Smooth muscle cell (in vitro differentiated cells): ENCODE results near the gene OR2V2. TPM values are rescaled to one million over a fixed set of nuclear protein-coding genes. Genes with fewer than 3 reads are reported as not detected.

ENCODE experiments used
- DNase-seq: peaks from one replicate; lab custom pipeline; 2025; ENCODE audit not compliant: unreplicated experiment; lab: John Stamatoyannopoulos, UW
- H2AFZ ChIP-seq: fragments of 200-600 bp; sonication (generic); 2 replicates; pipeline ENCODE4 v1.6.0; 2016; ENCODE audit warnings: antibody characterized with exemption, low read depth, mild to moderate bottlenecking
- H3F3A ChIP-seq: fragments of 200-600 bp; sonication (generic); 2 replicates; pipeline ENCODE4 v1.6.0; 2017; ENCODE audit warnings: antibody characterized with exemption, low read depth
- H3K27ac ChIP-seq: fragments of 200-600 bp; sonication (generic); 2 replicates; pipeline ENCODE4 v1.5.1; 2016; ENCODE audit warnings: low read depth, mild to moderate bottlenecking
- H3K27me3 ChIP-seq: fragments of 200-600 bp; sonication (generic); 2 replicates; pipeline ENCODE4 v1.6.1; 2016; ENCODE audit warnings: low read depth, mild to moderate bottlenecking
- H3K36me3 ChIP-seq: fragments of 200-600 bp; sonication (generic); 2 replicates; pipeline ENCODE4 v1.5.1; 2016; ENCODE audit warnings: low read depth
- H3K4me1 ChIP-seq: fragments of 200-600 bp; sonication (generic); 2 replicates; pipeline ENCODE4 v1.5.1; 2016; ENCODE audit warnings: low read depth
- H3K4me2 ChIP-seq: fragments of 200-600 bp; sonication (generic); 2 replicates; pipeline ENCODE4 v1.6.0; 2016; ENCODE audit warnings: mild to moderate bottlenecking
- H3K4me3 ChIP-seq: fragments of 200-600 bp; sonication (generic); 2 replicates; pipeline ENCODE4 v1.5.1; 2016; ENCODE audit warnings: mild to moderate bottlenecking
- H3K79me2 ChIP-seq: fragments of 200-600 bp; sonication (generic); 2 replicates; pipeline ENCODE4 v1.6.0; 2016; ENCODE audit warnings: low read depth, mild to moderate bottlenecking
- H3K9ac ChIP-seq: fragments of 200-600 bp; sonication (generic); 2 replicates; pipeline ENCODE4 v1.6.0; 2016; ENCODE audit warnings: low read depth
- H3K9me3 ChIP-seq: fragments of 200-600 bp; sonication (generic); replicated peaks from 2 replicates; pipeline ENCODE4 v1.5.1; 2016; ENCODE audit warnings: low read depth
- H4K20me1 ChIP-seq: fragments of 200-600 bp; sonication (generic); 2 replicates; pipeline ENCODE4 v1.6.0; 2016; ENCODE audit warnings: low read depth
- CTCF ChIP-seq: fragments of 200-600 bp; sonication (generic); IDR thresholded peaks from 2 replicates; pipeline ENCODE4 v1.5.1; 2017; ENCODE audit warnings: borderline replicate concordance, mild to moderate bottlenecking, antibody characterized with exemption; ENCODE audit not compliant: insufficient read depth, poor library complexity, severe bottlenecking
- WGBS: methylation state at CpG from one replicate; pipeline ENCODE4 v1.1.7; 2016; ENCODE audit warnings: low lambda C conversion rate; 5-methylcytosine and 5-hydroxymethylcytosine counted together
- polyA plus RNA-seq: library from polyadenylated mRNA; unstranded; fragments of >200 nt; fragmentation: Nextera tagmentation; extraction: Ambion mirVana; gene quantifications from 2 replicates; pipeline ENCODE4 v1.2.1, GENCODE V29; 2016
- total RNA-seq: library from RNA; depleted of rRNA; stranded (reverse); fragments of >200 nt; gene quantifications from 2 replicates; pipeline ENCODE4 v1.2.3, GENCODE V29; 2014

OR2V2 gene
- total and polyA plus RNA-seq, 2 experiments from 2014 or later, result not detected

GRCh38 chr5:181198106-181198685 lies 50.8 kb downstream of the OR2V2 start:
- Histone ChIP-seq H2AFZ (no peak overlapping the region), H3K9me3 (no peaks in the 10 kb centered on the region), H3K4me3 (no peak overlapping the region), H3K27ac (no peak overlapping the region), H3K27me3 (peaks cover 16% of the 10 kb centered on the region), H3K79me2 (no peaks in the 10 kb centered on the region), H3F3A (no peaks in the 10 kb centered on the region), H3K4me2 (no peak overlapping the region), H4K20me1 (no peaks in the 10 kb centered on the region), H3K36me3 (no peaks in the 10 kb centered on the region), H3K4me1 (no peaks in the 10 kb centered on the region), H3K9ac (no peak overlapping the region)
- no peak for DNase-seq
- 80% methylated on average over 12 of the region's 12 CpGs for WGBS
- TF ChIP-seq CTCF, result no peak

DNA sequence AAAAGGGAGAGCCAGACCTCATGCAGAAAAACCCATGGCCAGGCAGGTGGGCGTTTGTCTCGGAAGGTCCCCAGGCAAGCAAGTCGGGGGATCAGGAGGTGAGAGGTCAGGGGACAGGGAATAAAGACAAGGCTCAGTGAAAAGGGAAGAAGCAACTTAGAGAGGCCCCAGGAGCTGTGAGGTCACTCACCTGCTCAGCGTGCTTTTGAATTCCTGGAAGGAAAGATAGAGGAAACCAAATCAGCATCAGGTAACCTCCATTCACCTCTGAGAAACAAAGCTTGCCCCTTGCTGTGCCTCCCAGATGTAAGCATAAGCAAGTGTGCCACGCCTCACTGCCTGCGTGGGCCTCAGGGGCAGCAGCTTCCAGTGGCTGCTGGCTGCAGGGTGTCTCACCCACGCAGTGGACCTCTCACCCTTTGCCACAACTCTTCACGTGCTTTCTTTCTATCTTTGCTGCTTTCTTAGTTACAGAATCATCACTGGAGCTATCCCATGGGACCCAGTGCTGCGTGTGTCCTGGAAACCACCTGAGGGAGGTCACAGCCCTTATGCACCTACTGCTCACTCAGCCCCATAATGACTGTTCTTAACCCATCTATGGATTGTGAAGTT lies 51.6 kb downstream of the OR2V2 start:
- Histone ChIP-seq H3K4me3 (no peak overlapping the region), H3K27ac (no peak overlapping the region), H2AFZ (no peak overlapping the region), H3K36me3 (no peaks in the 10 kb centered on the region), H4K20me1 (no peaks in the 10 kb centered on the region), H3K9me3 (no peaks in the 10 kb centered on the region), H3K27me3 (peaks cover 23% of the 10 kb centered on the region), H3K4me1 (no peaks in the 10 kb centered on the region), H3K9ac (no peak overlapping the region), H3K79me2 (no peaks in the 10 kb centered on the region), H3F3A (no peaks in the 10 kb centered on the region), H3K4me2 (no peak overlapping the region)
- no peak for DNase-seq
- no peak for TF ChIP-seq CTCF
- WGBS, result 52% methylated on average over 9 of the region's 9 CpGs

- Histone ChIP-seq H3K36me3 (no peaks in the 10 kb centered on the region), H3K79me2 (no peaks in the 10 kb centered on the region), H4K20me1 (no peaks in the 10 kb centered on the region), H3F3A (no peaks in the 10 kb centered on the region), H3K9me3 (no peaks in the 10 kb centered on the region), H2AFZ (no peak overlapping the region), H3K4me2 (no peak overlapping the region), H3K9ac (no peak overlapping the region), H3K27ac (no peak overlapping the region), H3K4me1 (no peaks in the 10 kb centered on the region), H3K4me3 (no peak overlapping the region), H3K27me3 (peaks cover 28% of the 10 kb centered on the region)
- no peak for TF ChIP-seq CTCF
- 78% methylated on average over 12 of the region's 12 CpGs for WGBS
- DNase-seq, result no peak
These were observed 52.7 kb downstream of the OR2V2 start for GRCh38 chr5:181199881-181200638.
